ENCODE results near the gene ITGB6. TPM values are rescaled to one million over a fixed set of nuclear protein-coding genes. Genes with fewer than 3 reads are reported as not detected.

Gene ITGB6
- total and polyA plus RNA-seq, 10 of the 15 experiments (the other 5 are each of a cell fraction or from before 2014, with no cell fraction given) = 0.04 TPM; not detected in 9

- CTCF ChIA-PET = interaction anchor here (0.7 to 2.2 kb wide), 2 partner anchors 23 to 87 kb away, joined by 3 to 11 read pairs; no protein-coding TSS in a partner anchor
These were observed 29.5 kb upstream of the ITGB6 start for GRCh38 chr2:160229591-160229990.

More at GRCh38 chr2:160229591-160229990, 29.5 kb upstream of the ITGB6 start:
- Histone ChIP-seq H3K4me3 (no peak overlapping the region), H3K36me3 (ENCODE audit: control insufficient read depth in 2 of 2, insufficient read depth in 2 of 2, low read length in 1 of 2) (no peaks in the 10 kb centered on the region), H3K9me3 (replicated peaks; ENCODE audit: control insufficient read depth, insufficient read depth, low read length) (no peaks in the 10 kb centered on the region), H2AFZ (ENCODE audit: control insufficient read depth, low read depth, low read length) (no peak overlapping the region), H3K9ac (ENCODE audit: control insufficient read depth, insufficient read depth, low read length) (no peak overlapping the region), H4K20me1 (ENCODE audit: control insufficient read depth, insufficient read depth) (no peaks in the 10 kb centered on the region), H3K79me2 (ENCODE audit: control insufficient read depth, insufficient read depth, low read length) (no peaks in the 10 kb centered on the region), H3K4me2 (ENCODE audit: control insufficient read depth, insufficient read depth) (no peak overlapping the region), H3K27me3 (replicated peaks in 1 of 2; ENCODE audit: control insufficient read depth in 2 of 2, insufficient read depth in 2 of 2, low read length in 1 of 2) (no peaks in the 10 kb centered on the region; a peak in 1 of 4 replicates), H3K27ac (ENCODE audit: control insufficient read depth, insufficient read depth) (no peak overlapping the region), H3K4me1 (ENCODE audit: control insufficient read depth, insufficient read depth, low read length) (no peaks in the 10 kb centered on the region)
- FAIRE-seq (no peak), DNase-seq (ENCODE audit: low read depth, low spot score) (no peak), ATAC-seq (no peak)
- BruUV-seq (replicated peaks) = no TSS peak
- ChIA-PET SMC1A (ENCODE audit: uncharacterized antibody, unreplicated experiment) (interaction anchor here (0.7 kb wide), 1 partner anchor 321 kb away, joined by 3 read pairs; no protein-coding TSS in a partner anchor), RAD21 (ENCODE audit: unreplicated experiment) (no interaction called here), POLR2A (no interaction called here)
- intact Hi-C loops (cut with micrococcal nuclease; ENCODE audit: unreplicated experiment) = no loop called here
- TF ChIP-seq BHLHE40 (IDR thresholded peaks at IDR 0.05; ENCODE audit: borderline replicate concordance in 1 of 2, low read depth in 2 of 2, low read length in 1 of 2) = no peak
- TF ChIP-seq RUNX3 (IDR thresholded peaks at IDR 0.05; ENCODE audit: low read length) = no peak
- TF ChIP-seq ATF2 (IDR thresholded peaks at IDR 0.05; ENCODE audit: low read length) = no peak
- no peak for TF ChIP-seq NFIC (IDR thresholded peaks at IDR 0.05; ENCODE audit: low read depth, low read length)
- no peak for TF ChIP-seq ZBTB4 (CRISPR knock-in tag; IDR thresholded peaks at IDR 0.05)
- TF ChIP-seq YY1 (IDR thresholded peaks at IDR 0.05; ENCODE audit: low read depth, low read length) = no peak
- no peak for TF ChIP-seq YBX1 (IDR thresholded peaks at IDR 0.05)
- TF ChIP-seq ETV6 (conservative IDR thresholded peaks at IDR 0.05 in 1 of 2, IDR thresholded peaks at IDR 0.05 in 1 of 2; ENCODE audit: borderline replicate concordance in 1 of 2, low read depth in 1 of 2) = no peak
- TF ChIP-seq USF1 (IDR thresholded peaks at IDR 0.05; ENCODE audit: borderline replicate concordance, extremely low read length, insufficient read depth, low read depth, low read length) = no peak
- no peak for TF ChIP-seq IKZF1 (conservative IDR thresholded peaks at IDR 0.05)
- in situ Hi-C loops (cut with MboI) = no loop called here
- WGBS (ENCODE audit: insufficient coverage, insufficient replicate concordance, low lambda C conversion rate, missing lambda C conversion rate) = 6% methylated on average over 1 of the region's 1 CpG

Measured in GM12878 (cell line).